OCI-LY1 (cell line): ENCODE measurements around the gene SAMD14.

Experiments
- CTCF ChIP-seq: fragments of 200-600 bp; sonication (generic), shearing (Covaris generic); IDR thresholded peaks from 2 replicates; pipeline ENCODE4 v1.5.1; 2017; ENCODE audit warnings: mild to moderate bottlenecking, antibody characterized with exemption, low read length, moderate library complexity, mixed read lengths
- EZH2 ChIP-seq: fragments of 200-600 bp; sonication (generic), shearing (Covaris generic); IDR thresholded peaks from 2 replicates; pipeline ENCODE4 v1.8.0; 2017; ENCODE audit warnings: borderline replicate concordance, mixed run types, mild to moderate bottlenecking, antibody characterized with exemption, low read length, moderate library complexity, mixed read lengths

GRCh38 chr17:50076591-50077235, 53.2 kb downstream of the SAMD14 start:
- TF ChIP-seq CTCF, result no peak
- TF ChIP-seq EZH2, result no peak
